Measurements from ENCODE around the gene MAP3K2. TPM values are rescaled to one million over a fixed set of nuclear protein-coding genes. Genes with fewer than 3 reads are reported as not detected.

The MAP3K2 gene
- total RNA-seq, 1 experiment from 2014 or later = 54.6 TPM

DNA sequence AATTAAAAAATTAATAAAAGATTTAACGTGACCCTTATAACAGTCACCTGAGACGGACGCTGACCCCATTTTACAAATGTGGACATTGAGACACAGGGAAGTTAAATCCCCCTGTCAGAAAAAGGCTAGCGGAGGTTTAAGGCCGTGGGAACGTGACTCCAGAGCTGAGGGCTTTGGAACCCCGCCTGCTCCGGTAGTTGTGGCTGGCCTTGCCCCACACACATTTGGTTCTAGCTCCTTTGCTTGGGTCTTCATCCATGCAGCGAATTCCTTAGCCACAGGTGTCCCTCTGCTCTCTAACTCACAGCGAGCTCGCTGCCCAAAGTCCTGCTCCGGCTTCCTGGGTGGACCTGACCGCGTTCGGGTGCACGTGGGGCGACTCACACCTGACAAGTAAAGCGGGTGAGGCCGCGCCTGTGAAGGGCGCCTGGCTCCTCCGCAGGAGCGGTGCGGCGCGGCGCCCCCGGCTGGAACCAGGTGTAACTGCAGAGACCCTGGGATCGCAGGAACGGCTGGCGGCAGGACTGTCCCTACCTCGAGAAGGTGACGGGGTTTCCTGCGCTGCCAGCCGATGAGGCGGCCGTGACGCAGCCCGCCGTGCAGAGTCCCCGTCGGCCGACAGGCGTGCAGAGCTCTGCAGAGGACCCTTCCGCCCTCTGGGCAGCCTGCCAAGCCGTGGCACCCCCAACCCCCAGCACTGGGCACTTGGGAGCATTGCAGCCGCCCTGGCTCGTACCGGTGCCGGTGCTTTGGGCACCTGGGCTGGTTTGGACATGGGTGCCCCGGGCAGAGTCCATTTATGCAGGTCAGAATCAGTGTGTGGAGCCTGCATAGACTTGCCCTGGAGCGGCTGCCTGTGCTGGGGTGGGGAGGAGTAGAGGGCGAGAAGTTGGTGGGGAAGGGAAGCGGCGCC lies 28.1 kb upstream of the MAP3K2 start:
- ATAC-seq = peak; percentile 69
- no peaks in the 10 kb centered on the region for H3K79me2 ChIP-seq (ENCODE audit: low read length)
- H3K27me3 ChIP-seq (ENCODE audit: low read length) = no peaks in the 10 kb centered on the region
- H4K20me1 ChIP-seq (ENCODE audit: low read length) = no peaks in the 10 kb centered on the region
- peaks cover 3% of the 10 kb centered on the region for H3F3A ChIP-seq (ENCODE audit: low read length, unreplicated experiment)
- ChIA-PET CTCF (interaction anchor here (0.6 to 1.4 kb wide), 3 partner anchors 64 to 218 kb away, joined by 3 to 4 read pairs (median 3); no protein-coding TSS in a partner anchor), POLR2A (ENCODE audit: unreplicated experiment) (no interaction called here)
- intact Hi-C loops (cut with micrococcal nuclease) = loop anchor here (2.0 kb wide), 1 partner anchor 91 kb away; no protein-coding TSS in a partner anchor
- H3K9me2 ChIP-seq (replicated peaks; ENCODE audit: low read length) = no peaks in the 10 kb centered on the region
- peak overlapping the region; percentile 85 for H2AFZ ChIP-seq (ENCODE audit: low read length)
- H3K4me3 ChIP-seq (ENCODE audit: low read length) = peak overlapping the region; percentile 64
- no peaks in the 10 kb centered on the region for H3K36me3 ChIP-seq (ENCODE audit: low read depth, low read length)
- peaks cover 41% of the 10 kb centered on the region for H3K4me1 ChIP-seq (ENCODE audit: insufficient read depth, low read length)
- no peaks in the 10 kb centered on the region for H3K9me3 ChIP-seq (ENCODE audit: low read length)
- TF ChIP-seq, protein P1, sequence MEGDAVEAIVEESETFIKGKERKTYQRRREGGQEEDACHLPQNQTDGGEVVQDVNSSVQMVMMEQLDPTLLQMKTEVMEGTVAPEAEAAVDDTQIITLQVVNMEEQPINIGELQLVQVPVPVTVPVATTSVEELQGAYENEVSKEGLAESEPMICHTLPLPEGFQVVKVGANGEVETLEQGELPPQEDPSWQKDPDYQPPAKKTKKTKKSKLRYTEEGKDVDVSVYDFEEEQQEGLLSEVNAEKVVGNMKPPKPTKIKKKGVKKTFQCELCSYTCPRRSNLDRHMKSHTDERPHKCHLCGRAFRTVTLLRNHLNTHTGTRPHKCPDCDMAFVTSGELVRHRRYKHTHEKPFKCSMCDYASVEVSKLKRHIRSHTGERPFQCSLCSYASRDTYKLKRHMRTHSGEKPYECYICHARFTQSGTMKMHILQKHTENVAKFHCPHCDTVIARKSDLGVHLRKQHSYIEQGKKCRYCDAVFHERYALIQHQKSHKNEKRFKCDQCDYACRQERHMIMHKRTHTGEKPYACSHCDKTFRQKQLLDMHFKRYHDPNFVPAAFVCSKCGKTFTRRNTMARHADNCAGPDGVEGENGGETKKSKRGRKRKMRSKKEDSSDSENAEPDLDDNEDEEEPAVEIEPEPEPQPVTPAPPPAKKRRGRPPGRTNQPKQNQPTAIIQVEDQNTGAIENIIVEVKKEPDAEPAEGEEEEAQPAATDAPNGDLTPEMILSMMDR (conservative IDR thresholded peaks at IDR 0.05; ENCODE audit: low read depth, low read length) = peak; percentile 86
- no peak for TF ChIP-seq EZH2 (IDR thresholded peaks at IDR 0.05; ENCODE audit: low read length, unreplicated experiment)
- H3K4me2 ChIP-seq (ENCODE audit: low read length) = peak overlapping the region; percentile 91
- no peak overlapping the region for H3K9ac ChIP-seq (ENCODE audit: low read length)
- peak; percentile 82 for DNase-seq
- BruUV-seq (replicated peaks) = no TSS peak
- no peak overlapping the region for H3K27ac ChIP-seq (ENCODE audit: low read length)

DNA sequence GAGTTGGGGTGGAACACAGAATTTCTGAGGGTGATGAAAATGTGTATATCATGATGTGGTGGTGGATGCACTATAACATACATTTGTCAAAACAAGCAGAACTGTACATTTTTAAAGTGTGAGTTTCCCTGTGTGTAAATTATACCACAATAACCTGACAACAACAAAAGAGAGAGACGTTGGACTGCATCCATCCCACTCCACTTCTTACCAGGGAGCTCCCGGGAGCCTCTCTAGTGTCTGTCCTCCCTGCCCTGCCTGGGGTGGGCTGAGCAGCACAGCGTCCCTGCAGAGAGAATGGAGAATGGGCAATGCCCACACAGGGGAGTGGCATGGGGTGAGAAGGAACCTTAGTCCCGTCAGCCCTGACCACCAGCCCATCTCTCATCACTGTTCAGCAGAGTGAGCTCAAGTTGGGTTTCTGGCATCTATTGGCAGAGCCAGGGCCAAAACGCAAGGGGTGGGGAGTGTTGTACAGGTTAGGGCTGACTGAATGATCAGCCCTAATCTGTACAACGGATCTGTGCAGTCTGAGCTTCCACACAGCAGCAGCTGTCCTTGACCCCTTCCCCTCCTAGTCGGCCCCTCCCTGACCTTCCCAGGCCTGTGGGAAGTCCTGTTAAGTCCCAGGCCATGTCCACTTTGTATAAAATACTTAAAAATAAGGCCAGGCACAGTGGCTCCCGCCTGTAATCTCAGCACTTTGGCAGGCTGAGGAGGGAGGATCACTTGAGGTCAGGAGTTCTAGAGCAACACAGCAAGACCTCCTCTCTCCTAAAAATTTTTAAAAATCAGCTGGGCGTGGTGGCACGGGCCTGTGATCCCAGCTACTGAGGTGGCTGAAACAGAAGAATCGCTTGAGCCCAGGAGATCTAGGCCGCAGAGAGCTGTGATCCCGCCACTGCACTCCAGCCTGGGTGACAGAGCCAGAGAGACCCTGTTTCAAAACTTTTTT lies 27.1 kb upstream of the MAP3K2 start:
- no peak overlapping the region for H2AFZ ChIP-seq (ENCODE audit: low read length)
- H4K20me1 ChIP-seq (ENCODE audit: low read length) = no peaks in the 10 kb centered on the region
- no peak for DNase-seq
- peaks cover 7% of the 10 kb centered on the region for H3F3A ChIP-seq (ENCODE audit: low read length, unreplicated experiment)
- TF ChIP-seq EZH2phosphoT487 (IDR thresholded peaks at IDR 0.05; ENCODE audit: borderline replicate concordance, low read length) (no peak), EZH2 (IDR thresholded peaks at IDR 0.05; ENCODE audit: low read length, unreplicated experiment) (no peak)
- TF ChIP-seq, protein P1 (conservative IDR thresholded peaks at IDR 0.05; ENCODE audit: low read depth, low read length) = no peak
- no peak overlapping the region for H3K9ac ChIP-seq (ENCODE audit: low read length)
- no peaks in the 10 kb centered on the region for H3K79me2 ChIP-seq (ENCODE audit: low read length)
- peaks cover 45% of the 10 kb centered on the region for H3K4me1 ChIP-seq (ENCODE audit: insufficient read depth, low read length)
- ChIA-PET POLR2A (ENCODE audit: unreplicated experiment) (no interaction called here), CTCF (interaction anchor here (0.5 to 1.0 kb wide), 2 partner anchors 87 to 217 kb away, joined by 3 to 4 read pairs; no protein-coding TSS in a partner anchor)
- H3K4me2 ChIP-seq (ENCODE audit: low read length) = no peak overlapping the region
- H3K9me3 ChIP-seq (ENCODE audit: low read length) = no peaks in the 10 kb centered on the region
- H3K36me3 ChIP-seq (ENCODE audit: low read depth, low read length) = no peaks in the 10 kb centered on the region
- no TSS peak for BruUV-seq (replicated peaks)
- intact Hi-C loops (cut with micrococcal nuclease) = no loop called here
- no peaks in the 10 kb centered on the region for H3K9me2 ChIP-seq (replicated peaks; ENCODE audit: low read length)
- ATAC-seq = no peak
- H3K4me3 ChIP-seq (ENCODE audit: low read length) = no peak overlapping the region
- no peaks in the 10 kb centered on the region for H3K27me3 ChIP-seq (ENCODE audit: low read length)
- no peak overlapping the region for H3K27ac ChIP-seq (ENCODE audit: low read length)

All from PC-3 (cell line).